Ishikawa (cell line): ENCODE data around the gene ST3GAL3.
A peak's percentile ranks its signal among the peaks of the same experiment; 100 is the strongest.

Experiments used
- CEBPB ChIP-seq: IDR thresholded peaks from 2 replicates; pipeline ENCODE4 v1.6.1; 2012
- CREB1 ChIP-seq: IDR thresholded peaks from 2 replicates; pipeline ENCODE4 v1.6.1; 2012; ENCODE audit warnings: low read depth
- EGR1 ChIP-seq: IDR thresholded peaks from 2 replicates; pipeline ENCODE4 v1.6.1; 2012
- EP300 ChIP-seq: IDR thresholded peaks from 2 replicates; pipeline ENCODE4 v1.6.1; 2012; ENCODE audit warnings: borderline replicate concordance
- FOXM1 ChIP-seq: IDR thresholded peaks from 2 replicates; pipeline ENCODE4 v1.6.1; 2012; ENCODE audit warnings: low read depth, borderline replicate concordance
- NFIC ChIP-seq: IDR thresholded peaks from 2 replicates; pipeline ENCODE4 v1.6.1; 2012
- RAD21 ChIP-seq: IDR thresholded peaks from 2 replicates; pipeline ENCODE4 v1.6.1; 2012; ENCODE audit warnings: low read depth
- REST ChIP-seq: IDR thresholded peaks from 2 replicates; pipeline ENCODE4 v1.6.1; 2012; ENCODE audit warnings: low read depth, mild to moderate bottlenecking
- TAF1 ChIP-seq: IDR thresholded peaks from 2 replicates; pipeline ENCODE4 v1.6.1; 2012; ENCODE audit warnings: low read depth, mild to moderate bottlenecking
- TCF12 ChIP-seq: IDR thresholded peaks from 2 replicates; pipeline ENCODE4 v1.6.1; 2012; ENCODE audit warnings: low read depth
- TEAD4 ChIP-seq: IDR thresholded peaks from 2 replicates; pipeline ENCODE4 v1.6.1; 2012
- YY1 ChIP-seq: IDR thresholded peaks from 2 replicates; pipeline ENCODE4 v1.6.1; 2012; ENCODE audit warnings: low read depth
- ZBTB7A ChIP-seq: IDR thresholded peaks from 2 replicates; pipeline ENCODE4 v1.6.1; 2012; ENCODE audit warnings: low read depth
- TF ChIP-seq, protein P1 (sequence below): IDR thresholded peaks from 2 replicates; pipeline ENCODE4 v1.6.1; 2012
- TF ChIP-seq, protein P2 (sequence below): IDR thresholded peaks from 2 replicates; pipeline ENCODE4 v1.6.1; 2012

Gene ST3GAL3

DNA sequence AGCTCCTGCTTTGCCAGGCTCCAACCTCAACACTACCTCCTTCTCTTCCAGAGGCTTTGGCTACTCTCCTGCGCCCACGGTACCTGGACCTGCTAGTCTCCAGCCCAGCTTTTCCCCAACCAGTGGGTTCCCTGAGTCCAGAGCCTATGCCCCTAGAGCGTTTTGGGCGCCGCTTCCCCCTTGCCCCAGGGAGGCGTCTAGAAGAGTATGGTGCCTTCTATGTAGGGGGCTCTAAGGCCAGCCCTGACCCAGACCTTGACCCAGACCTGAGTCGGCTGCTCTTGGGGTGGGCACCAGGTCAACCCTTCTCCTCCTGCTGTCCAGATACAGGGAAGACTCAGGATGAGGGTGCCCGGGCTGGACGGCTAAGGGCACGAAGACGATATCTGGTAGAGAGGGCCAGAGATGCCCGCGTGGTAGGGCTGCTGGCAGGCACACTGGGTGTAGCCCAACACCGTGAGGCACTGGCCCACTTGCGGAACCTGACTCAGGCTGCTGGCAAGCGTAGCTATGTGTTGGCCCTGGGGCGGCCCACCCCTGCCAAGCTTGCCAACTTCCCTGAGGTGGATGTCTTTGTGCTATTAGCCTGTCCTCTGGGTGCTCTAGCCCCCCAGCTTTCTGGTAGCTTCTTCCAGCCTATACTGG, 264.1 kb downstream of the ST3GAL3 start:
- TF ChIP-seq TEAD4 = no peak
- no peak for TF ChIP-seq EP300
- TF ChIP-seq, protein P1, sequence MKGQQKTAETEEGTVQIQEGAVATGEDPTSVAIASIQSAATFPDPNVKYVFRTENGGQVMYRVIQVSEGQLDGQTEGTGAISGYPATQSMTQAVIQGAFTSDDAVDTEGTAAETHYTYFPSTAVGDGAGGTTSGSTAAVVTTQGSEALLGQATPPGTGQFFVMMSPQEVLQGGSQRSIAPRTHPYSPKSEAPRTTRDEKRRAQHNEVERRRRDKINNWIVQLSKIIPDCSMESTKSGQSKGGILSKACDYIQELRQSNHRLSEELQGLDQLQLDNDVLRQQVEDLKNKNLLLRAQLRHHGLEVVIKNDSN = no peak
- no peak for TF ChIP-seq CREB1
- no peak for TF ChIP-seq EGR1
- TF ChIP-seq RAD21 = no peak
- no peak for TF ChIP-seq TAF1
- no peak for TF ChIP-seq FOXM1
- TF ChIP-seq CEBPB = no peak
- TF ChIP-seq, protein P2, sequence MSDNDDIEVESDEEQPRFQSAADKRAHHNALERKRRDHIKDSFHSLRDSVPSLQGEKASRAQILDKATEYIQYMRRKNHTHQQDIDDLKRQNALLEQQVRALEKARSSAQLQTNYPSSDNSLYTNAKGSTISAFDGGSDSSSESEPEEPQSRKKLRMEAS = no peak
- TF ChIP-seq REST = no peak
- TF ChIP-seq TCF12 = no peak
- TF ChIP-seq ZBTB7A = no peak
- no peak for TF ChIP-seq NFIC
- no peak for TF ChIP-seq YY1

GRCh38 chr1:43973981-43974442, 266.7 kb downstream of the ST3GAL3 start:
- TF ChIP-seq EGR1 = no peak
- TF ChIP-seq, protein P1 = no peak
- no peak for TF ChIP-seq RAD21

GRCh38 chr1:43974443-43975248, 267.3 kb downstream of the ST3GAL3 start, which contains the start of gene ATP6V0B:
TSS of gene ATP6V0B (plus strand) at chr1:43974960. CDS start at chr1:43975041, 81 bp downstream.
- TF ChIP-seq NFIC (no peak), EP300 (no peak), CEBPB (no peak), EGR1 (0 out of 2 replicates have a peak, but pooled peaks have one; percentile 4), TCF12 (peak; percentile 56; the same call in 1 of the 2 replicates), ZBTB7A (peak; percentile 50; the same call in 1 of the 2 replicates), FOXM1 (no peak), YY1 (peak; percentile 69; the same call in 1 of the 2 replicates), RAD21 (no peak), TAF1 (peak; percentile 63), CREB1 (peak; percentile 60; the same call in 1 of the 2 replicates), TEAD4 (0 out of 2 replicates have a peak, but pooled peaks have one; percentile 3)
- TF ChIP-seq, protein P1 = peak; percentile 100
- TF ChIP-seq, protein P2 = peak; percentile 63; the same call in 1 of the 2 replicates

- TF ChIP-seq NFIC = no peak
- TF ChIP-seq, protein P1 = no peak
- no peak for TF ChIP-seq TEAD4
Measured at GRCh38 chr1:43975249-43975961, 268.1 kb downstream of the ST3GAL3 start.

DNA sequence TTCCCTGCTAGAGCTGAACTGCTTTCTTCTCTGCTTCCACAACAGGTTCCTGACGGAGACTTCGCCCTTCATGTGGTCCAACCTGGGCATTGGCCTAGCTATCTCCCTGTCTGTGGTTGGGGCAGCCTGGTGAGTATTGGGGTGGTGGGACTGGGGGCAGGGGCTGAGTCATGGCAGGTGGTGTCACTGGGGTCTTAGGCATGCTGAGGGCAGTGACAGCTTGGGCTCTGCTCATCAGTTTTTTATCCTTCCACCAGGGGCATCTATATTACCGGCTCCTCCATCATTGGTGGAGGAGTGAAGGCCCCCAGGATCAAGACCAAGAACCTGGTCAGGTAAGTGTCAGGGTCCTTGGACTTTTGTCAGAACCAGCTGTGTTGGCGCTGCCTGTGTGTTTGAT, 268.7 kb downstream of the ST3GAL3 start:
- TF ChIP-seq, protein P1 = no peak
- TF ChIP-seq EP300 = no peak
- TF ChIP-seq RAD21 = no peak
- TF ChIP-seq EGR1 = no peak
- TF ChIP-seq TEAD4 = no peak
- TF ChIP-seq TAF1 = no peak
- TF ChIP-seq TCF12 = no peak
- TF ChIP-seq YY1 = no peak
- TF ChIP-seq REST = no peak
- no peak for TF ChIP-seq CEBPB
- no peak for TF ChIP-seq ZBTB7A
- no peak for TF ChIP-seq NFIC
- TF ChIP-seq FOXM1 = no peak
- TF ChIP-seq, protein P2 = no peak
- TF ChIP-seq CREB1 = no peak
